ENCODE data around the gene FNIP1. TPM values are rescaled to one million over a fixed set of nuclear protein-coding genes. Genes with fewer than 3 reads are reported as not detected.

Gene FNIP1
- total and polyA plus RNA-seq, 2 of the 13 experiments (the other 11 are each of a cell fraction or from before 2014, with no cell fraction given), result 10.9 to 29.3 TPM

DNA sequence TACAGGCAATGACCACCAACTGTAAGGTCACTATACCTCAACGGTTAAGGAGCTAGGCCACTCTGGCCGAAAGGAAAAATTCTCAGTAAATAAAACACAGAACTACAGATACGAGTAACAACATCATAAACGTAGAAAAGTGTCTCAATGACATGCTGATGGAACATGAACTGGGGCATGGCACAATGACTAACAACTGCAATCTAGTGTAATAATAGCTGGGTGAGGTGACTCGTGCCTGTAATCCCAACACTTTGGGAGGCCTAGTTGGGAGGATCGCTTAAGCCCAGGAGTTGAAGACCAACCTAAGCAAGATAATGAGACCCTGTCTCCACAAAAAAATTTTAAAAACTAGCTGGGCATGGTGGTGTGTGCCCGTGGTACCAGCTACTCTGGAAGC lies 152.0 kb downstream of the FNIP1 start:
- H3K79me2 ChIP-seq (ENCODE audit: insufficient read depth, low read length), result no peaks in the 10 kb centered on the region
- H3K36me3 ChIP-seq (replicated peaks in 1 of 2; ENCODE audit: control insufficient read depth in 1 of 2, insufficient read depth in 2 of 2, low read length in 2 of 2), result peaks cover 0 to 35% of the 10 kb centered on the region in 2 experiments; a peak in 2 of 5 replicates
- POLR2A ChIA-PET, result no interaction called here
- H2AFZ ChIP-seq (ENCODE audit: low read length), result no peak overlapping the region
- H3K9ac ChIP-seq (ENCODE audit: insufficient read depth, low read depth, low read length), result no peak overlapping the region
- CTCF ChIA-PET (ENCODE audit: low intra/inter-chr PET ratio, low total read pairs), result no interaction called here
- H4K20me1 ChIP-seq (ENCODE audit: insufficient read depth, low read length), result no peaks in the 10 kb centered on the region
- no peaks in the 10 kb centered on the region for H3K9me3 ChIP-seq (ENCODE audit: low read length)
- DNase-seq (ENCODE audit: low spot score), result no peak
- no peak overlapping the region for H3K4me3 ChIP-seq (replicated peaks in 1 of 3; ENCODE audit: insufficient read depth in 1 of 3, low read depth in 2 of 3, low read length in 3 of 3)
- in situ Hi-C loops (cut with HindIII; ENCODE audit: extremely low pct_ligation_motif_present, low pct_unique_long_range_greater_than_20kb) (no loop called here), intact Hi-C loops (cut with micrococcal nuclease; ENCODE audit: unreplicated experiment) (no loop called here)
- TF ChIP-seq ZBTB8A (CRISPR knock-in tag; IDR thresholded peaks at IDR 0.05; ENCODE audit: borderline replicate concordance, low read depth) (no peak), ZNF296 (CRISPR knock-in tag; conservative IDR thresholded peaks at IDR 0.05) (no peak), HNRNPH1 (optimal IDR thresholded peaks at IDR 0.05; ENCODE audit: low read depth, low read length) (no peak), SMAD9 (CRISPR knock-in tag; IDR thresholded peaks at IDR 0.05) (no peak), POLR2G (IDR thresholded peaks at IDR 0.05; ENCODE audit: low read depth, low read length) (no peak), YEATS2 (CRISPR knock-in tag; IDR thresholded peaks at IDR 0.05; ENCODE audit: borderline replicate concordance) (no peak)
- no peak for FAIRE-seq
- 94% methylated on average over 7 of the region's 7 CpGs for WGBS (ENCODE audit: low lambda C conversion rate)
- no peak for ATAC-seq
- no peaks in the 10 kb centered on the region for H3K27me3 ChIP-seq (ENCODE audit: control insufficient read depth in 1 of 2, insufficient read depth in 2 of 2, low read length in 2 of 2)
- no TSS peak for BruUV-seq (replicated peaks)
- no peak overlapping the region for H3K27ac ChIP-seq (ENCODE audit: extremely low read length, insufficient read depth, low read length)
- H3K4me2 ChIP-seq (ENCODE audit: low read depth, low read length), result no peak overlapping the region
- no peaks in the 10 kb centered on the region for H3K4me1 ChIP-seq (ENCODE audit: insufficient read depth, low read length)

DNA sequence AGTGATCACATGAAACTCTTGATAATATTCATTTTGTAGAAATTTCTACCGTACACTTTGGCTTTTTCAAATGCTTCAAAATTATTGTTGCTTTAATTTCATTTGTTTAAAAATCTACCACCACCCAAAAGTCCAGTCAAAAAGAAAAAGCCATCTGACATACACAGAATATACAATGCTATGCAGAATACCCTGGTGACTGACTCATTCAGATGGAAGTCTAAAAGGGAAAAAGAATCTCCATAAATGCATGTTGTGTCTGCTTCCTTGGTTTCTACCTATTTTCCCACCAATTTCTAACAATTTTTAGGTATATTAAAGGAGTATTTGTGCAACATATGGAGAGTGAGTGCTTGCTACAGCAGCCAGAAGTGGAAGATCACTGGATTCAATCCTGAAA lies 152.4 kb downstream of the FNIP1 start:
- Histone ChIP-seq H2AFZ (ENCODE audit: low read length) (no peak overlapping the region), H3K4me1 (ENCODE audit: insufficient read depth, low read length) (no peaks in the 10 kb centered on the region), H3K27me3 (ENCODE audit: control insufficient read depth in 1 of 2, insufficient read depth in 2 of 2, low read length in 2 of 2) (no peaks in the 10 kb centered on the region), H4K20me1 (ENCODE audit: insufficient read depth, low read length) (no peaks in the 10 kb centered on the region), H3K4me3 (replicated peaks in 1 of 3; ENCODE audit: insufficient read depth in 1 of 3, low read depth in 2 of 3, low read length in 3 of 3) (no peak overlapping the region), H3K9ac (ENCODE audit: insufficient read depth, low read depth, low read length) (no peak overlapping the region), H3K9me3 (ENCODE audit: low read length) (no peaks in the 10 kb centered on the region), H3K4me2 (ENCODE audit: low read depth, low read length) (no peak overlapping the region), H3K79me2 (ENCODE audit: insufficient read depth, low read length) (no peaks in the 10 kb centered on the region), H3K27ac (ENCODE audit: extremely low read length, insufficient read depth, low read length) (no peak overlapping the region), H3K36me3 (replicated peaks in 1 of 2; ENCODE audit: control insufficient read depth in 1 of 2, insufficient read depth in 2 of 2, low read length in 2 of 2) (peaks cover 0 to 32% of the 10 kb centered on the region in 2 experiments; a peak in 2 of 5 replicates)
- CTCF ChIA-PET (ENCODE audit: low intra/inter-chr PET ratio, low total read pairs), result no interaction called here
- DNase-seq (ENCODE audit: low spot score), result no peak
- in situ Hi-C loops (cut with HindIII; ENCODE audit: extremely low pct_ligation_motif_present, low pct_unique_long_range_greater_than_20kb) (no loop called here), intact Hi-C loops (cut with micrococcal nuclease; ENCODE audit: unreplicated experiment) (no loop called here)
- no TSS peak for BruUV-seq (replicated peaks)
- ATAC-seq, result no peak
- FAIRE-seq, result no peak
- WGBS (ENCODE audit: low lambda C conversion rate), result 97% methylated on average over 1 of the region's 1 CpG
- POLR2A ChIA-PET, result no interaction called here
- TF ChIP-seq SNAI1 (CRISPR knock-in tag; IDR thresholded peaks at IDR 0.05; ENCODE audit: borderline replicate concordance) (no peak), ZNF577 (CRISPR knock-in tag; IDR thresholded peaks at IDR 0.05; ENCODE audit: borderline replicate concordance, low read depth) (no peak), ZNF225 (CRISPR knock-in tag; IDR thresholded peaks at IDR 0.05) (no peak), ZNF367 (CRISPR knock-in tag; IDR thresholded peaks at IDR 0.05; ENCODE audit: borderline replicate concordance) (no peak), ZNF713 (CRISPR knock-in tag; IDR thresholded peaks at IDR 0.05) (no peak)
- TF ChIP-seq, protein P1, sequence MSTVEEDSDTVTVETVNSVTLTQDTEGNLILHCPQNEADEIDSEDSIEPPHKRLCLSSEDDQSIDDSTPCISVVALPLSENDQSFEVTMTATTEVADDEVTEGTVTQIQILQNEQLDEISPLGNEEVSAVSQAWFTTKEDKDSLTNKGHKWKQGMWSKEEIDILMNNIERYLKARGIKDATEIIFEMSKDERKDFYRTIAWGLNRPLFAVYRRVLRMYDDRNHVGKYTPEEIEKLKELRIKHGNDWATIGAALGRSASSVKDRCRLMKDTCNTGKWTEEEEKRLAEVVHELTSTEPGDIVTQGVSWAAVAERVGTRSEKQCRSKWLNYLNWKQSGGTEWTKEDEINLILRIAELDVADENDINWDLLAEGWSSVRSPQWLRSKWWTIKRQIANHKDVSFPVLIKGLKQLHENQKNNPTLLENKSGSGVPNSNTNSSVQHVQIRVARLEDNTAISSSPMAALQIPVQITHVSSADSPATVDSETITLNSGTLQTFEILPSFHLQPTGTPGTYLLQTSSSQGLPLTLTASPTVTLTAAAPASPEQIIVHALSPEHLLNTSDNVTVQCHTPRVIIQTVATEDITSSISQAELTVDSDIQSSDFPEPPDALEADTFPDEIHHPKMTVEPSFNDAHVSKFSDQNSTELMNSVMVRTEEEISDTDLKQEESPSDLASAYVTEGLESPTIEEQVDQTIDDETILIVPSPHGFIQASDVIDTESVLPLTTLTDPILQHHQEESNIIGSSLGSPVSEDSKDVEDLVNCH (CRISPR knock-in tag; IDR thresholded peaks at IDR 0.05), result no peak
- TF ChIP-seq, protein P2, sequence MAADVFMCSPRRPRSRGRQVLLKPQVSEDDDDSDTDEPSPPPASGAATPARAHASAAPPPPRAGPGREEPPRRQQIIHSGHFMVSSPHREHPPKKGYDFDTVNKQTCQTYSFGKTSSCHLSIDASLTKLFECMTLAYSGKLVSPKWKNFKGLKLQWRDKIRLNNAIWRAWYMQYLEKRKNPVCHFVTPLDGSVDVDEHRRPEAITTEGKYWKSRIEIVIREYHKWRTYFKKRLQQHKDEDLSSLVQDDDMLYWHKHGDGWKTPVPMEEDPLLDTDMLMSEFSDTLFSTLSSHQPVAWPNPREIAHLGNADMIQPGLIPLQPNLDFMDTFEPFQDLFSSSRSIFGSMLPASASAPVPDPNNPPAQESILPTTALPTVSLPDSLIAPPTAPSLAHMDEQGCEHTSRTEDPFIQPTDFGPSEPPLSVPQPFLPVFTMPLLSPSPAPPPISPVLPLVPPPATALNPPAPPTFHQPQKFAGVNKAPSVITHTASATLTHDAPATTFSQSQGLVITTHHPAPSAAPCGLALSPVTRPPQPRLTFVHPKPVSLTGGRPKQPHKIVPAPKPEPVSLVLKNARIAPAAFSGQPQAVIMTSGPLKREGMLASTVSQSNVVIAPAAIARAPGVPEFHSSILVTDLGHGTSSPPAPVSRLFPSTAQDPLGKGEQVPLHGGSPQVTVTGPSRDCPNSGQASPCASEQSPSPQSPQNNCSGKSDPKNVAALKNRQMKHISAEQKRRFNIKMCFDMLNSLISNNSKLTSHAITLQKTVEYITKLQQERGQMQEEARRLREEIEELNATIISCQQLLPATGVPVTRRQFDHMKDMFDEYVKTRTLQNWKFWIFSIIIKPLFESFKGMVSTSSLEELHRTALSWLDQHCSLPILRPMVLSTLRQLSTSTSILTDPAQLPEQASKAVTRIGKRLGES (CRISPR knock-in tag; IDR thresholded peaks at IDR 0.05; ENCODE audit: borderline replicate concordance), result no peak
- TF ChIP-seq, protein P3, sequence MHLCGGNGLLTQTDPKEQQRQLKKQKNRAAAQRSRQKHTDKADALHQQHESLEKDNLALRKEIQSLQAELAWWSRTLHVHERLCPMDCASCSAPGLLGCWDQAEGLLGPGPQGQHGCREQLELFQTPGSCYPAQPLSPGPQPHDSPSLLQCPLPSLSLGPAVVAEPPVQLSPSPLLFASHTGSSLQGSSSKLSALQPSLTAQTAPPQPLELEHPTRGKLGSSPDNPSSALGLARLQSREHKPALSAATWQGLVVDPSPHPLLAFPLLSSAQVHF (CRISPR knock-in tag; IDR thresholded peaks at IDR 0.05), result no peak

All from HepG2 (cell line).